Transverse colon (tissue), 3 donors: ENCODE data around the gene GPN2.

Experiments
- POLR2A ChIP-seq: fragments of 450-650 bp; IDR thresholded peaks from one replicate; pipeline ENCODE4 v1.6.1; 2016; ENCODE audit warnings: antibody characterized with exemption, mild to moderate bottlenecking, moderate library complexity
- TF ChIP-seq, protein P1 (sequence below), 5 experiments: fragments of 200-600 bp in 3 of 5; fragments of 450-650 bp in 2 of 5; sonication (generic) in 3 of 5; IDR thresholded peaks; 1 replicate in 2 of 5; 2 replicates in 3 of 5; pipeline ENCODE4 v1.5.1; 2016 to 2017; ENCODE audit warnings: antibody characterized with exemption in 5 of 5, inconsistent platforms in 3 of 5, mild to moderate bottlenecking in 2 of 5, moderate library complexity in 1 of 5

DNA sequence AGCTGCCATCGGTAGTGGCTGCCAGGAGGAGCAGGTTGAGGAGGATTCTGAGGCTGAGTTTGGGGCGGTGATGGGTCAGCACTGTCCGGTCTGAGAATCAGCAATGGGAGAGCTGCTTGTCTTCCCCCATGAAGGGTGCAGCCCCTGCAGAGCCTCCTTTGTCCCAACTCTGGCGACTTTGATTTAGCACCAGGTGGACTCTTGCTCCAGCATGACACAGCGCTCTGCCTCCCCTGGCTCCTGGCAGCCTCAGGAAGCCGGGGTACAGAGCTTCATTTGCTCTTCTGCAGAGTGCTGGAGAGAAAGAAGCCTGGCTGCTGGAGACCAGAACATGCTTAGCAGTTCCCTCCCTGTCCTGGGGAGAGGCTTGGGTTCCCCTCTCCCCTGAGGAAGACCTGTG is 50.3 kb downstream of the GPN2 start:
- TF ChIP-seq, protein P1, sequence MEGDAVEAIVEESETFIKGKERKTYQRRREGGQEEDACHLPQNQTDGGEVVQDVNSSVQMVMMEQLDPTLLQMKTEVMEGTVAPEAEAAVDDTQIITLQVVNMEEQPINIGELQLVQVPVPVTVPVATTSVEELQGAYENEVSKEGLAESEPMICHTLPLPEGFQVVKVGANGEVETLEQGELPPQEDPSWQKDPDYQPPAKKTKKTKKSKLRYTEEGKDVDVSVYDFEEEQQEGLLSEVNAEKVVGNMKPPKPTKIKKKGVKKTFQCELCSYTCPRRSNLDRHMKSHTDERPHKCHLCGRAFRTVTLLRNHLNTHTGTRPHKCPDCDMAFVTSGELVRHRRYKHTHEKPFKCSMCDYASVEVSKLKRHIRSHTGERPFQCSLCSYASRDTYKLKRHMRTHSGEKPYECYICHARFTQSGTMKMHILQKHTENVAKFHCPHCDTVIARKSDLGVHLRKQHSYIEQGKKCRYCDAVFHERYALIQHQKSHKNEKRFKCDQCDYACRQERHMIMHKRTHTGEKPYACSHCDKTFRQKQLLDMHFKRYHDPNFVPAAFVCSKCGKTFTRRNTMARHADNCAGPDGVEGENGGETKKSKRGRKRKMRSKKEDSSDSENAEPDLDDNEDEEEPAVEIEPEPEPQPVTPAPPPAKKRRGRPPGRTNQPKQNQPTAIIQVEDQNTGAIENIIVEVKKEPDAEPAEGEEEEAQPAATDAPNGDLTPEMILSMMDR (IDR thresholded peaks at IDR 0.05) = no peak
- TF ChIP-seq POLR2A = no peak
